Kidney (tissue), 14 donors: ENCODE results near the gene GRM7. TPM values are rescaled to one million over a fixed set of nuclear protein-coding genes. Genes with fewer than 3 reads are reported as not detected.
A peak's percentile ranks its signal among the peaks of the same experiment; 100 is the strongest.

ENCODE experiments used
- DNase-seq, 5 donors: peaks; one replicate each; pipeline ENCODE4 v3.0.0-alpha.2; 2013 to 2020
- FAIRE-seq: peaks from 2 replicates; lab custom pipeline; 2012; peaks lifted over from hg19 to GRCh38; lab: Jason Lieb, UNC
- H3K27ac ChIP-seq, 2 donors: one replicate each; pipeline ENCODE4 v1.7.0; 2013; ENCODE audit warnings: low read depth in 2 of 2, low read length in 2 of 2, inconsistent platforms in 1 of 2
- H3K27me3 ChIP-seq: one replicate; pipeline ENCODE4 v1.7.1; 2013; ENCODE audit warnings: low read length, inconsistent platforms; ENCODE audit not compliant: control insufficient read depth, insufficient read depth
- H3K36me3 ChIP-seq, 3 donors: one replicate each; pipeline versions ENCODE4 v1.7.0 to v1.7.1; 2013; ENCODE audit warnings: low read length in 3 of 3, control low read depth in 1 of 3, inconsistent platforms in 1 of 3; ENCODE audit not compliant: insufficient read depth in 3 of 3, control insufficient read depth in 2 of 3
- H3K4me1 ChIP-seq, 3 donors: one replicate each; pipeline versions ENCODE4 v1.7.0 to v1.7.1; 2013; ENCODE audit warnings: low read length in 3 of 3, inconsistent platforms in 1 of 3, low read depth in 1 of 3; ENCODE audit not compliant: control insufficient read depth in 2 of 3, insufficient read depth in 2 of 3
- H3K4me3 ChIP-seq, 3 donors: one replicate each; pipeline versions ENCODE4 v1.7.0 to v1.8.1; 2013; ENCODE audit warnings: low read length in 3 of 3, control low read depth in 1 of 3, inconsistent platforms in 1 of 3
- H3K9ac ChIP-seq, 3 donors: one replicate each; pipeline versions ENCODE4 v1.7.0 to v1.7.1; 2013; ENCODE audit warnings: low read length in 3 of 3, control low read depth in 1 of 3, inconsistent platforms in 1 of 3
- H3K9me3 ChIP-seq, 3 donors: one replicate each; pipeline versions ENCODE4 v1.7.0 to v1.7.1; 2013; ENCODE audit warnings: low read length in 3 of 3, control low read depth in 1 of 3, inconsistent platforms in 1 of 3; ENCODE audit not compliant: control insufficient read depth in 2 of 3, insufficient read depth in 1 of 3
- CTCF ChIP-seq: IDR thresholded peaks from 3 replicates; pipeline ENCODE4 v1.5.1; 2012; ENCODE audit warnings: mild to moderate bottlenecking, moderate library complexity, borderline replicate concordance; ENCODE audit not compliant: insufficient read depth; ENCODE audit errors: extremely low read depth
- intact Hi-C: fragments of 100-400 bp; cut with DNase I; formaldehyde crosslinking; loops from one replicate; pipeline ENCODE4 v1.11.1; 2022
- polyA plus RNA-seq: library from polyadenylated mRNA; stranded (reverse); fragments of 350-450 nt; fragmentation: Illumina TruSeq; extraction: RNeasy Lipid Tissue Mini Kit (QIAGEN cat#74804); gene quantifications from one replicate; pipeline ENCODE4 v1.2.3, GENCODE V29; 2014; ENCODE audit warnings: low read depth, low replicate concordance; ENCODE audit not compliant: insufficient read depth
- total RNA-seq: library from RNA; stranded (reverse); fragmentation: NEBNext Ultra II Directional; extraction: Animal tissue kit (Norgen Biotek cat#: 25700); gene quantifications from one replicate; pipeline ENCODE4 v1.2.1, GENCODE V29; 2021
- donor health status: control.
- donor health status: control.
- donor health status: control.
- donor health status: control.
- donor health status: control.
- donor health status: DM: yes; HTN: yes; CAD: no.
- donor health status: Normal renal cell carcinoma (clear cell type).

GRM7 gene
- total and polyA plus RNA-seq, 2 donors from 2014 or later = 0.16 TPM; not detected in 1

GRCh38 chr3:7546253-7546652 lies 685.3 kb downstream of the GRM7 start:
- Histone ChIP-seq H3K9me3 (no peaks in the 10 kb centered on the region), H3K36me3 (no peaks in the 10 kb centered on the region), H3K9ac (no peak overlapping the region), H3K4me3 (no peak overlapping the region), H3K4me1 (no peaks in the 10 kb centered on the region), H3K27me3 (no peaks in the 10 kb centered on the region), H3K27ac (no peak overlapping the region)
- peak in 3 of 5 donors; percentile 12 to 67 (median 54) for DNase-seq
- intact Hi-C loops = no loop called here
- no peak for FAIRE-seq
- TF ChIP-seq CTCF = peak; percentile 22

DNA sequence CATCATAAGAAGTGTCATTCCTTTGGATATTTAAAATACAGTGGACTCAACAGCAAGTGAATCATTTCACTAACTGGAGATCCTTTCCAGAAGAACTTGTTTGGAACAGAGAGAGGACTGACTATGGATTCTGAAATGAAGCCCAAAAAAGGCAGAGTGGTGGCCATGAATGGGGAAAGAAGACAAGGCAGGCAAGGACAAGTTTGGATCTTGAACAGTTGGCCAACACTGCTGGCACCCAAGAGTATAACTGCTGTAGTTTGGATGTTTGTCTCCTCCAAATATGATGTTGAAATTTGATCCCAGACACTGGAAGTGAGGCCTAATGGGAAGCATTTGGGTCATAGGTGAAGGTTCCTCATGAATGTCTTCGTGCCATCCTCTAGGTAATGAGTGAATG lies 686.9 kb downstream of the GRM7 start:
- TF ChIP-seq CTCF = no peak
- intact Hi-C loops = no loop called here
- no peak for DNase-seq
- no peaks in the 10 kb centered on the region for H3K27me3 ChIP-seq
- H3K4me1 ChIP-seq = no peaks in the 10 kb centered on the region
- H3K9ac ChIP-seq = no peak overlapping the region
- H3K4me3 ChIP-seq = no peak overlapping the region
- peaks cover 0 to 13% (median 0%) of the 10 kb centered on the region in 3 donors for H3K9me3 ChIP-seq
- H3K27ac ChIP-seq = no peak overlapping the region
- FAIRE-seq = no peak
- no peaks in the 10 kb centered on the region for H3K36me3 ChIP-seq

DNA sequence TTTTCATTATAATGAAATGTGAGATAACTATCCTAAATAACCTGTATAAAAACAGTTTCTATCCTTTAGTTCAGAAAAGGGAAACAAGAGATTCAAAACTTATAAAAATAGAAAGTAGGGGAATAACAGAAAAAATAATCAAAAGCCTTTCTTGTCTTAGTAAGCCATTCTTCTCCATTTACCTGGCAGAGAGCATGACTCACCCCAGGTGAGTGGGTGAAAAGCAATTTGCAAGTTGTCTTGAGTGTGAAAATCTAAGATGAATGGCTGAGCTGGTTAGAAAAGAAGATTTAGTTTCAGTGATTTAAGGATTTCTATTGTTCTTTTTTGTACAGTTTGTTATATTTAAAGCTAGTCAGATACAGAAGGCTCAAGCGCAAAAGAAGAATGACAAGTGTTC lies 702.0 kb downstream of the GRM7 start:
- Histone ChIP-seq H3K27ac (no peak overlapping the region), H3K27me3 (no peaks in the 10 kb centered on the region), H3K36me3 (no peaks in the 10 kb centered on the region), H3K9me3 (no peaks in the 10 kb centered on the region), H3K4me1 (no peaks in the 10 kb centered on the region), H3K4me3 (no peak overlapping the region), H3K9ac (no peak overlapping the region)
- TF ChIP-seq CTCF = no peak
- FAIRE-seq (no peak), DNase-seq (no peak)
- intact Hi-C loops = no loop called here

GRCh38 chr3:7565574-7565973 lies 704.7 kb downstream of the GRM7 start:
- FAIRE-seq (no peak), DNase-seq (no peak)
- Histone ChIP-seq H3K36me3 (no peaks in the 10 kb centered on the region), H3K27ac (no peak overlapping the region), H3K9ac (no peak overlapping the region), H3K4me1 (no peaks in the 10 kb centered on the region), H3K4me3 (no peak overlapping the region), H3K9me3 (no peaks in the 10 kb centered on the region), H3K27me3 (no peaks in the 10 kb centered on the region)
- intact Hi-C loops = no loop called here
- no peak for TF ChIP-seq CTCF
